Kidney (tissue), 14 donors: ENCODE data around the gene KCNH8. TPM values are rescaled to one million over a fixed set of nuclear protein-coding genes. Genes with fewer than 3 reads are reported as not detected.

Experiments used
- DNase-seq, 5 donors: peaks; one replicate each; pipeline ENCODE4 v3.0.0-alpha.2; 2013 to 2020
- FAIRE-seq: peaks from 2 replicates; lab custom pipeline; 2012; peaks lifted over from hg19 to GRCh38; lab: Jason Lieb, UNC
- H3K27ac ChIP-seq, 2 donors: one replicate each; pipeline ENCODE4 v1.7.0; 2013; ENCODE audit warnings: low read depth in 2 of 2, low read length in 2 of 2, inconsistent platforms in 1 of 2
- H3K27me3 ChIP-seq: one replicate; pipeline ENCODE4 v1.7.1; 2013; ENCODE audit warnings: low read length, inconsistent platforms; ENCODE audit not compliant: control insufficient read depth, insufficient read depth
- H3K36me3 ChIP-seq, 3 donors: one replicate each; pipeline versions ENCODE4 v1.7.0 to v1.7.1; 2013; ENCODE audit warnings: low read length in 3 of 3, control low read depth in 1 of 3, inconsistent platforms in 1 of 3; ENCODE audit not compliant: insufficient read depth in 3 of 3, control insufficient read depth in 2 of 3
- H3K4me1 ChIP-seq, 3 donors: one replicate each; pipeline versions ENCODE4 v1.7.0 to v1.7.1; 2013; ENCODE audit warnings: low read length in 3 of 3, inconsistent platforms in 1 of 3, low read depth in 1 of 3; ENCODE audit not compliant: control insufficient read depth in 2 of 3, insufficient read depth in 2 of 3
- H3K4me3 ChIP-seq, 3 donors: one replicate each; pipeline versions ENCODE4 v1.7.0 to v1.8.1; 2013; ENCODE audit warnings: low read length in 3 of 3, control low read depth in 1 of 3, inconsistent platforms in 1 of 3
- H3K9ac ChIP-seq, 3 donors: one replicate each; pipeline versions ENCODE4 v1.7.0 to v1.7.1; 2013; ENCODE audit warnings: low read length in 3 of 3, control low read depth in 1 of 3, inconsistent platforms in 1 of 3
- H3K9me3 ChIP-seq, 3 donors: one replicate each; pipeline versions ENCODE4 v1.7.0 to v1.7.1; 2013; ENCODE audit warnings: low read length in 3 of 3, control low read depth in 1 of 3, inconsistent platforms in 1 of 3; ENCODE audit not compliant: control insufficient read depth in 2 of 3, insufficient read depth in 1 of 3
- CTCF ChIP-seq: IDR thresholded peaks from 3 replicates; pipeline ENCODE4 v1.5.1; 2012; ENCODE audit warnings: mild to moderate bottlenecking, moderate library complexity, borderline replicate concordance; ENCODE audit not compliant: insufficient read depth; ENCODE audit errors: extremely low read depth
- intact Hi-C: fragments of 100-400 bp; cut with DNase I; formaldehyde crosslinking; loops from one replicate; pipeline ENCODE4 v1.11.1; 2022
- polyA plus RNA-seq: library from polyadenylated mRNA; stranded (reverse); fragments of 350-450 nt; fragmentation: Illumina TruSeq; extraction: RNeasy Lipid Tissue Mini Kit (QIAGEN cat#74804); gene quantifications from one replicate; pipeline ENCODE4 v1.2.3, GENCODE V29; 2014; ENCODE audit warnings: low read depth, low replicate concordance; ENCODE audit not compliant: insufficient read depth
- total RNA-seq: library from RNA; stranded (reverse); fragmentation: NEBNext Ultra II Directional; extraction: Animal tissue kit (Norgen Biotek cat#: 25700); gene quantifications from one replicate; pipeline ENCODE4 v1.2.1, GENCODE V29; 2021
- donor health status: control.
- donor health status: control.
- donor health status: control.
- donor health status: control.
- donor health status: control.
- donor health status: DM: yes; HTN: yes; CAD: no.
- donor health status: Normal renal cell carcinoma (clear cell type).

The KCNH8 gene
- total and polyA plus RNA-seq, 2 donors from 2014 or later, result 1.0 TPM; not detected in 1

- Histone ChIP-seq H3K36me3 (no peaks in the 10 kb centered on the region), H3K9ac (no peak overlapping the region), H3K27me3 (no peaks in the 10 kb centered on the region), H3K4me1 (no peaks in the 10 kb centered on the region), H3K4me3 (no peak overlapping the region), H3K9me3 (no peaks in the 10 kb centered on the region), H3K27ac (no peak overlapping the region)
- TF ChIP-seq CTCF, result no peak
- intact Hi-C loops, result no loop called here
- DNase-seq (no peak), FAIRE-seq (no peak)
Observed at GRCh38 chr3:19471138-19471537, 322.8 kb downstream of the KCNH8 start.

GRCh38 chr3:19473971-19474580 lies 325.8 kb downstream of the KCNH8 start:
- Histone ChIP-seq H3K4me3 (no peak overlapping the region), H3K4me1 (no peaks in the 10 kb centered on the region), H3K9me3 (no peaks in the 10 kb centered on the region), H3K27ac (no peak overlapping the region), H3K27me3 (no peaks in the 10 kb centered on the region), H3K9ac (no peak overlapping the region), H3K36me3 (no peaks in the 10 kb centered on the region)
- TF ChIP-seq CTCF, result no peak
- FAIRE-seq (no peak), DNase-seq (no peak)
- intact Hi-C loops, result no loop called here

GRCh38 chr3:19476281-19476680 lies 328.0 kb downstream of the KCNH8 start:
- Histone ChIP-seq H3K9me3 (no peaks in the 10 kb centered on the region), H3K4me1 (no peaks in the 10 kb centered on the region), H3K36me3 (no peaks in the 10 kb centered on the region), H3K9ac (no peak overlapping the region), H3K27me3 (no peaks in the 10 kb centered on the region), H3K4me3 (no peak overlapping the region), H3K27ac (no peak overlapping the region)
- intact Hi-C loops, result no loop called here
- FAIRE-seq, result no peak
- no peak for DNase-seq
- no peak for TF ChIP-seq CTCF

GRCh38 chr3:19485267-19485666 lies 337.0 kb downstream of the KCNH8 start:
- no peak for TF ChIP-seq CTCF
- Histone ChIP-seq H3K36me3 (no peaks in the 10 kb centered on the region), H3K27me3 (no peaks in the 10 kb centered on the region), H3K9me3 (no peaks in the 10 kb centered on the region), H3K27ac (no peak overlapping the region), H3K9ac (no peak overlapping the region), H3K4me3 (no peak overlapping the region), H3K4me1 (no peaks in the 10 kb centered on the region)
- FAIRE-seq (no peak), DNase-seq (no peak)
- intact Hi-C loops, result no loop called here
